Trophoblast cell (in vitro differentiated cells and primary cell): ENCODE results near the gene GAB3.

Experiments used
- DNase-seq, 2 donors: peaks; one replicate each; pipeline ENCODE4 v3.0.0-alpha.2; 2016
- H2AFZ ChIP-seq: 2 replicates; pipeline ENCODE4 v1.6.1; 2013; ENCODE audit warnings: low read length, moderate library complexity, mild to moderate bottlenecking; ENCODE audit not compliant: insufficient read depth, poor library complexity
- H2AK5ac ChIP-seq: 2 replicates; pipeline ENCODE4 v1.6.1; 2013; ENCODE audit warnings: mild to moderate bottlenecking, low read length
- H2BK120ac ChIP-seq: 2 replicates; pipeline ENCODE4 v1.6.1; 2013; ENCODE audit warnings: low read length, mild to moderate bottlenecking, moderate library complexity; ENCODE audit not compliant: insufficient read depth, poor library complexity
- H2BK12ac ChIP-seq: 2 replicates; pipeline ENCODE4 v1.6.1; 2013; ENCODE audit warnings: mild to moderate bottlenecking, low read length, moderate library complexity
- H2BK5ac ChIP-seq: 2 replicates; pipeline ENCODE4 v1.6.1; 2013; ENCODE audit warnings: low read length, low read depth, moderate library complexity, mild to moderate bottlenecking; ENCODE audit not compliant: poor library complexity
- H3K14ac ChIP-seq: 2 replicates; pipeline ENCODE4 v1.6.1; 2013; ENCODE audit warnings: mild to moderate bottlenecking, low read length
- H3K18ac ChIP-seq: 2 replicates; pipeline ENCODE4 v1.6.1; 2013; ENCODE audit warnings: mild to moderate bottlenecking, low read length
- H3K23ac ChIP-seq: 2 replicates; pipeline ENCODE4 v1.6.1; 2013; ENCODE audit warnings: low read length
- H3K27ac ChIP-seq: 2 replicates; pipeline ENCODE4 v1.5.1; 2013; ENCODE audit warnings: low read depth, mild to moderate bottlenecking, inconsistent platforms, low read length, moderate library complexity
- H3K27me3 ChIP-seq: 2 replicates; pipeline ENCODE4 v1.6.1; 2013; ENCODE audit warnings: inconsistent platforms, mild to moderate bottlenecking, low read length, moderate library complexity; ENCODE audit not compliant: insufficient read depth
- H3K36me3 ChIP-seq, 2 experiments: 1 replicate in 1 of 2; 2 replicates in 1 of 2; pipeline ENCODE4 v1.6.1; 2013; ENCODE audit warnings: low read length in 2 of 2, mild to moderate bottlenecking in 2 of 2, moderate library complexity in 1 of 2; ENCODE audit not compliant: insufficient read depth in 2 of 2, control insufficient read depth in 1 of 2
- H3K4ac ChIP-seq: 2 replicates; pipeline ENCODE4 v1.6.1; 2013; ENCODE audit warnings: low read depth, mild to moderate bottlenecking, low read length, moderate library complexity
- H3K4me1 ChIP-seq, 2 experiments: 1 replicate in 1 of 2; 2 replicates in 1 of 2; pipeline ENCODE4 v1.6.1; 2013; ENCODE audit warnings: low read length in 2 of 2, mild to moderate bottlenecking in 2 of 2, moderate library complexity in 1 of 2; ENCODE audit not compliant: insufficient read depth in 2 of 2, control insufficient read depth in 1 of 2
- H3K4me2 ChIP-seq: 2 replicates; pipeline ENCODE4 v1.6.1; 2013; ENCODE audit warnings: inconsistent platforms, mild to moderate bottlenecking, low read length, moderate library complexity
- H3K4me3 ChIP-seq: 2 replicates; pipeline ENCODE4 v1.5.1; 2013; ENCODE audit warnings: mild to moderate bottlenecking, low read depth, low read length, inconsistent platforms
- H3K79me1 ChIP-seq: one replicate; pipeline ENCODE4 v1.6.1; 2013; ENCODE audit warnings: low read length
- H3K79me2 ChIP-seq: 2 replicates; pipeline ENCODE4 v1.6.1; 2013; ENCODE audit warnings: low read length, mild to moderate bottlenecking; ENCODE audit not compliant: control insufficient read depth, insufficient read depth, poor library complexity
- H3K9ac ChIP-seq: 2 replicates; pipeline ENCODE4 v1.6.1; 2013; ENCODE audit warnings: mild to moderate bottlenecking, low read length
- H3K9me3 ChIP-seq: 2 replicates; pipeline ENCODE4 v1.6.1; 2013; ENCODE audit warnings: low read depth, mild to moderate bottlenecking, control low read depth, inconsistent platforms, low read length; ENCODE audit not compliant: insufficient read depth
- H4K12ac ChIP-seq: 2 replicates; pipeline ENCODE4 v1.6.1; 2013; ENCODE audit warnings: low read depth, mild to moderate bottlenecking, low read length, moderate library complexity
- H4K8ac ChIP-seq: 2 replicates; pipeline ENCODE4 v1.6.1; 2013; ENCODE audit warnings: low read depth, mild to moderate bottlenecking, low read length, moderate library complexity
- H4K91ac ChIP-seq: one replicate; pipeline ENCODE4 v1.6.1; 2013; ENCODE audit warnings: low read depth, mild to moderate bottlenecking, low read length, moderate library complexity
- WGBS: extraction: QIAGEN DNeasy Blood & Tissue Kit; methylation state at CpG from one replicate; pipeline ENCODE4 v1.1.7; 2013; ENCODE audit warnings: missing lambda C conversion rate; ENCODE audit not compliant: insufficient read length, insufficient coverage; ENCODE audit errors: extremely low coverage; 5-methylcytosine and 5-hydroxymethylcytosine counted together

GAB3 gene

GRCh38 chrX:154793084-154793795 lies 42.4 kb upstream of the GAB3 start:
- no peak overlapping the region for H3K18ac ChIP-seq
- H3K14ac ChIP-seq: no peak overlapping the region
- H3K4me3 ChIP-seq: no peak overlapping the region
- H2AK5ac ChIP-seq: no peak overlapping the region
- no peak overlapping the region for H4K91ac ChIP-seq
- H2AFZ ChIP-seq: no peak overlapping the region
- H3K4ac ChIP-seq: no peak overlapping the region
- H3K23ac ChIP-seq: no peak overlapping the region
- no peak for DNase-seq
- no peaks in the 10 kb centered on the region for H3K79me2 ChIP-seq
- no peak overlapping the region for H3K27ac ChIP-seq
- H2BK12ac ChIP-seq: no peak overlapping the region
- H2BK120ac ChIP-seq: no peak overlapping the region
- no peak overlapping the region for H3K4me2 ChIP-seq
- no peak overlapping the region for H3K9ac ChIP-seq
- WGBS: no CpG with 5 or more reads among the region's 7 CpGs
- no peak overlapping the region for H4K8ac ChIP-seq
- H4K12ac ChIP-seq: no peak overlapping the region
- no peak overlapping the region for H2BK5ac ChIP-seq
- H3K9me3 ChIP-seq: no peaks in the 10 kb centered on the region
- H3K27me3 ChIP-seq: no peaks in the 10 kb centered on the region
- no peaks in the 10 kb centered on the region for H3K79me1 ChIP-seq
- H3K4me1 ChIP-seq: no peaks in the 10 kb centered on the region
- H3K36me3 ChIP-seq: no peaks in the 10 kb centered on the region

GRCh38 chrX:154791939-154792338 lies 41.1 kb upstream of the GAB3 start:
- Histone ChIP-seq H2BK12ac (no peak overlapping the region), H3K23ac (no peak overlapping the region), H4K8ac (no peak overlapping the region), H3K79me1 (no peaks in the 10 kb centered on the region), H3K9me3 (no peaks in the 10 kb centered on the region), H3K79me2 (no peaks in the 10 kb centered on the region), H2AK5ac (no peak overlapping the region), H2BK120ac (no peak overlapping the region), H3K36me3 (no peaks in the 10 kb centered on the region), H2BK5ac (no peak overlapping the region), H2AFZ (no peak overlapping the region), H3K4me3 (no peak overlapping the region), H3K27ac (no peak overlapping the region), H4K12ac (no peak overlapping the region), H3K4ac (no peak overlapping the region), H3K18ac (no peak overlapping the region), H3K27me3 (no peaks in the 10 kb centered on the region), H3K14ac (no peak overlapping the region), H3K9ac (no peak overlapping the region), H3K4me1 (no peaks in the 10 kb centered on the region), H4K91ac (no peak overlapping the region), H3K4me2 (no peak overlapping the region)
- no peak for DNase-seq
- WGBS: no CpG with 5 or more reads among the region's 8 CpGs

- no peak overlapping the region for H3K18ac ChIP-seq
- no peak overlapping the region for H3K14ac ChIP-seq
- H3K9ac ChIP-seq: no peak overlapping the region
- H2BK5ac ChIP-seq: no peak overlapping the region
- DNase-seq: no peak
- H4K8ac ChIP-seq: no peak overlapping the region
- H2BK120ac ChIP-seq: no peak overlapping the region
- no peak overlapping the region for H4K12ac ChIP-seq
- H3K36me3 ChIP-seq: no peaks in the 10 kb centered on the region
- WGBS: no CpG with 5 or more reads among the region's 4 CpGs
- no peaks in the 10 kb centered on the region for H3K79me2 ChIP-seq
- no peak overlapping the region for H3K4ac ChIP-seq
- H2AK5ac ChIP-seq: no peak overlapping the region
- H3K4me3 ChIP-seq: no peak overlapping the region
- no peaks in the 10 kb centered on the region for H3K9me3 ChIP-seq
- H3K27ac ChIP-seq: no peak overlapping the region
- no peaks in the 10 kb centered on the region for H3K27me3 ChIP-seq
- H2BK12ac ChIP-seq: no peak overlapping the region
- H2AFZ ChIP-seq: no peak overlapping the region
- no peak overlapping the region for H3K4me2 ChIP-seq
- H3K4me1 ChIP-seq: no peaks in the 10 kb centered on the region
- no peak overlapping the region for H3K23ac ChIP-seq
- no peaks in the 10 kb centered on the region for H3K79me1 ChIP-seq
- no peak overlapping the region for H4K91ac ChIP-seq
Observed at GRCh38 chrX:154791467-154791866, 40.6 kb upstream of the GAB3 start.

GRCh38 chrX:154785716-154786115 lies 34.8 kb upstream of the GAB3 start:
- Histone ChIP-seq H2BK12ac (no peak overlapping the region), H3K36me3 (peaks cover 3 to 13% of the 10 kb centered on the region in 2 experiments), H2BK120ac (no peak overlapping the region), H3K79me1 (no peaks in the 10 kb centered on the region), H2AFZ (no peak overlapping the region), H3K79me2 (peaks cover 1% of the 10 kb centered on the region), H3K4me2 (no peak overlapping the region), H3K4me3 (no peak overlapping the region), H3K4me1 (peaks cover 0 to 2% of the 10 kb centered on the region in 2 experiments), H4K8ac (no peak overlapping the region), H4K12ac (no peak overlapping the region), H3K4ac (no peak overlapping the region), H3K9ac (no peak overlapping the region), H2BK5ac (no peak overlapping the region), H3K27ac (no peak overlapping the region), H3K9me3 (no peaks in the 10 kb centered on the region), H3K27me3 (no peaks in the 10 kb centered on the region), H4K91ac (no peak overlapping the region), H3K14ac (no peak overlapping the region), H2AK5ac (no peak overlapping the region), H3K23ac (no peak overlapping the region), H3K18ac (no peak overlapping the region)
- DNase-seq: peak; percentile 54 to 83
- no CpG with 5 or more reads among the region's 6 CpGs for WGBS
